Natural killer cell (primary cell): Measurements from ENCODE around the gene SPATA20. TPM values are rescaled to one million over a fixed set of nuclear protein-coding genes. Genes with fewer than 3 reads are reported as not detected.

Source experiments
- ATAC-seq, 3 donors: fragments of 150-1000 bp in 2 of 3; fragments of 200-7000 bp in 1 of 3; cut with Tn5 transposase; 1 replicate in 1 of 3; 2 replicates in 2 of 3; pipeline ENCODE4 v1.10.0; 2021; ENCODE audit warnings: mild to moderate bottlenecking in 2 of 3, moderate library complexity in 2 of 3
- DNase-seq, 2 donors: peaks; one replicate each; pipeline versions ENCODE4 v3.0.0 to v3.0.0-alpha.2; 2013 to 2021; ENCODE audit warnings: mixed read lengths in 1 of 2
- H3K27ac ChIP-seq: one replicate; pipeline ENCODE4 v1.5.1; 2013; ENCODE audit warnings: mild to moderate bottlenecking, low read length
- H3K27me3 ChIP-seq: one replicate; pipeline ENCODE4 v1.6.1; 2013; ENCODE audit warnings: low read length; ENCODE audit not compliant: control insufficient read depth, insufficient read depth
- H3K36me3 ChIP-seq: one replicate; pipeline ENCODE4 v1.6.1; 2013; ENCODE audit warnings: low read length; ENCODE audit not compliant: control insufficient read depth, insufficient read depth
- H3K4me1 ChIP-seq: one replicate; pipeline ENCODE4 v1.6.1; 2013; ENCODE audit warnings: low read length; ENCODE audit not compliant: control insufficient read depth, insufficient read depth
- H3K4me3 ChIP-seq: one replicate; pipeline ENCODE4 v1.5.1; 2013; ENCODE audit warnings: low read length
- H3K9me3 ChIP-seq: one replicate; pipeline ENCODE4 v1.6.1; 2013; ENCODE audit warnings: low read length; ENCODE audit not compliant: control insufficient read depth, insufficient read depth
- H3K27ac Mint-ChIP-seq, 2 donors: one replicate each; pipeline ENCODE4 v1.8.0; 2022; ENCODE audit warnings: mild to moderate bottlenecking in 2 of 2, mixed read lengths in 2 of 2, moderate library complexity in 1 of 2
- H3K27me3 Mint-ChIP-seq, 2 donors: one replicate each; pipeline ENCODE4 v1.8.0; 2022; ENCODE audit warnings: low read depth in 2 of 2, mixed read lengths in 2 of 2
- H3K36me3 Mint-ChIP-seq: one replicate; pipeline ENCODE4 v1.8.0; 2022; ENCODE audit warnings: mixed read lengths
- H3K4me1 Mint-ChIP-seq, 2 donors: one replicate each; pipeline ENCODE4 v1.8.0; 2022; ENCODE audit warnings: mixed read lengths in 2 of 2
- H3K4me3 Mint-ChIP-seq: one replicate; pipeline ENCODE4 v1.8.0; 2022; ENCODE audit warnings: mild to moderate bottlenecking, moderate library complexity, mixed read lengths
- H3K9me3 Mint-ChIP-seq, 2 donors: one replicate each; pipeline ENCODE4 v1.8.0; 2022; ENCODE audit warnings: mixed read lengths in 2 of 2
- CTCF ChIP-seq: fragments of 200-600 bp; IDR thresholded peaks from one replicate; pipeline ENCODE4 v1.8.0; 2022; ENCODE audit warnings: antibody characterized with exemption
- WGBS: methylation state at CpG from one replicate; pipeline ENCODE4 v1.1.7; 2013; ENCODE audit warnings: missing lambda C conversion rate; ENCODE audit not compliant: insufficient coverage; 5-methylcytosine and 5-hydroxymethylcytosine counted together
- intact Hi-C: fragments of 100-400 bp; cut with micrococcal nuclease; formaldehyde crosslinking; loops from one replicate; pipeline ENCODE4 v1.14.2; 2022
- total RNA-seq, 4 donors: library from RNA; stranded (reverse); fragments of 120-200 nt in 1 of 4; gene quantifications; one replicate each; pipeline versions ENCODE4 v1.2.3 to v1.2.4, GENCODE V29; 2013 to 2022

The SPATA20 gene
- total RNA-seq, 3 donors from 2014 or later (not counting 1 experiment from before 2014, with no cell fraction given), result 30.7 to 45.5 (median 32.5) TPM

GRCh38 chr17:50524838-50525237 is 22.1 kb upstream of the SPATA20 start:
- no peak for TF ChIP-seq CTCF
- Histone ChIP-seq H3K27me3 (no peaks in the 10 kb centered on the region), H3K27ac (no peak overlapping the region), H3K4me3 (no peak overlapping the region), H3K36me3 (no peaks in the 10 kb centered on the region), H3K9me3 (no peaks in the 10 kb centered on the region), H3K4me1 (no peaks in the 10 kb centered on the region)
- intact Hi-C loops, result no loop called here
- 95% methylated on average over 18 of the region's 18 CpGs for WGBS
- Mint-ChIP-seq H3K9me3 (no peaks in the 10 kb centered on the region), H3K36me3 (no peaks in the 10 kb centered on the region), H3K27ac (no peak overlapping the region), H3K27me3 (peaks cover 0 to 6% of the 10 kb centered on the region in 2 donors), H3K4me3 (no peak overlapping the region), H3K4me1 (no peaks in the 10 kb centered on the region)
- ATAC-seq (no peak), DNase-seq (no peak)

GRCh38 chr17:50527155-50527762 is 19.7 kb upstream of the SPATA20 start:
- DNase-seq (no peak), ATAC-seq (no peak)
- H3K9me3 ChIP-seq, result no peaks in the 10 kb centered on the region
- intact Hi-C loops, result no loop called here
- no peak for TF ChIP-seq CTCF
- no peak overlapping the region for H3K27ac Mint-ChIP-seq
- WGBS, result 44% methylated on average over 4 of the region's 5 CpGs
- peaks cover 16 to 20% of the 10 kb centered on the region in 2 donors for H3K27me3 Mint-ChIP-seq
- no peaks in the 10 kb centered on the region for H3K36me3 Mint-ChIP-seq
- no peaks in the 10 kb centered on the region for H3K4me1 Mint-ChIP-seq
- no peak overlapping the region for H3K4me3 ChIP-seq
- H3K4me3 Mint-ChIP-seq, result no peak overlapping the region
- no peaks in the 10 kb centered on the region for H3K4me1 ChIP-seq
- H3K27ac ChIP-seq, result no peak overlapping the region
- H3K27me3 ChIP-seq, result peaks cover 8% of the 10 kb centered on the region
- no peaks in the 10 kb centered on the region for H3K36me3 ChIP-seq
- no peaks in the 10 kb centered on the region for H3K9me3 Mint-ChIP-seq

- no peak overlapping the region for H3K4me3 ChIP-seq
- H3K4me1 ChIP-seq, result peaks cover 6% of the 10 kb centered on the region
- H3K27ac Mint-ChIP-seq, result no peak overlapping the region
- no peaks in the 10 kb centered on the region for H3K9me3 ChIP-seq
- no peaks in the 10 kb centered on the region for H3K36me3 ChIP-seq
- no peaks in the 10 kb centered on the region for H3K9me3 Mint-ChIP-seq
- TF ChIP-seq CTCF, result no peak
- H3K27me3 Mint-ChIP-seq, result peaks cover 16 to 21% of the 10 kb centered on the region in 2 donors
- no peak overlapping the region for H3K4me3 Mint-ChIP-seq
- H3K27ac ChIP-seq, result no peak overlapping the region
- no peaks in the 10 kb centered on the region for H3K36me3 Mint-ChIP-seq
- WGBS, result 44% methylated on average over 4 of the region's 4 CpGs
- no peak for DNase-seq
- intact Hi-C loops, result no loop called here
- H3K27me3 ChIP-seq, result peaks cover 15% of the 10 kb centered on the region
- ATAC-seq, result no peak
- H3K4me1 Mint-ChIP-seq, result no peaks in the 10 kb centered on the region
Observed at GRCh38 chr17:50527949-50528474, 19.0 kb upstream of the SPATA20 start.

- ATAC-seq, result no peak
- Histone ChIP-seq H3K27me3 (peaks cover 24% of the 10 kb centered on the region), H3K36me3 (no peaks in the 10 kb centered on the region), H3K4me1 (peaks cover 10% of the 10 kb centered on the region), H3K9me3 (no peaks in the 10 kb centered on the region), H3K27ac (no peak overlapping the region), H3K4me3 (no peak overlapping the region)
- TF ChIP-seq CTCF, result no peak
- Mint-ChIP-seq H3K9me3 (no peaks in the 10 kb centered on the region), H3K4me1 (no peaks in the 10 kb centered on the region), H3K27me3 (peaks cover 34 to 35% of the 10 kb centered on the region in 2 donors), H3K4me3 (no peak overlapping the region), H3K36me3 (no peaks in the 10 kb centered on the region), H3K27ac (no peak overlapping the region)
- 91% methylated on average over 7 of the region's 7 CpGs for WGBS
- intact Hi-C loops, result no loop called here
- DNase-seq, result no peak
Observed at GRCh38 chr17:50529849-50530248, 17.1 kb upstream of the SPATA20 start.
